Esophagus mucosa (tissue), 1 donor: ENCODE measurements around the gene ARHGAP23. TPM values are rescaled to one million over a fixed set of nuclear protein-coding genes. Genes with fewer than 3 reads are reported as not detected.

Experiments
- ATAC-seq: fragments of 200-7000 bp; cut with Tn5 transposase; one replicate; pipeline ENCODE4 v1.9.1; 2020
- total RNA-seq: library from RNA; stranded (reverse); gene quantifications from one replicate; pipeline ENCODE4 v1.2.4, GENCODE V29; 2023
- donor health status: DM: yes; HTN: yes; CAD: no.

Gene ARHGAP23
- 148 TPM for total RNA-seq

- peak; percentile 24 for ATAC-seq
These were observed at the start of gene ARHGAP23 for GRCh38 chr17:38428112-38428642. ARHGAP23 (plus strand) TSS chr17:38428464; CDS start chr17:38428486, 22 bp downstream.

GRCh38 chr17:38379448-38379847 lies 48.8 kb upstream of the ARHGAP23 start:
- peak; percentile 90 for ATAC-seq

GRCh38 chr17:38395090-38395489 lies 33.2 kb upstream of the ARHGAP23 start:
- no peak for ATAC-seq

GRCh38 chr17:38397227-38397626 lies 31.0 kb upstream of the ARHGAP23 start:
- ATAC-seq = no peak

GRCh38 chr17:38400286-38400685 lies 28.0 kb upstream of the ARHGAP23 start:
- no peak for ATAC-seq

GRCh38 chr17:38401459-38401858 lies 26.8 kb upstream of the ARHGAP23 start:
- no peak for ATAC-seq

GRCh38 chr17:38402897-38403296 lies 25.4 kb upstream of the ARHGAP23 start:
- peak; percentile 25 for ATAC-seq

GRCh38 chr17:38403491-38403890 lies 24.8 kb upstream of the ARHGAP23 start:
- ATAC-seq = peak; percentile 12

GRCh38 chr17:38404174-38404943 lies 23.9 kb upstream of the ARHGAP23 start:
- ATAC-seq = peak; percentile 35

GRCh38 chr17:38405654-38406053 lies 22.6 kb upstream of the ARHGAP23 start:
- ATAC-seq = no peak

GRCh38 chr17:38410201-38410600 lies 18.1 kb upstream of the ARHGAP23 start:
- no peak for ATAC-seq

GRCh38 chr17:38415250-38416194 lies 12.7 kb upstream of the ARHGAP23 start:
- ATAC-seq = peak; percentile 54

GRCh38 chr17:38416840-38417209 lies 11.4 kb upstream of the ARHGAP23 start:
- ATAC-seq = no peak

- no peak for ATAC-seq
These were observed 10.9 kb upstream of the ARHGAP23 start for GRCh38 chr17:38417210-38417951.

GRCh38 chr17:38418062-38418692 lies 10.1 kb upstream of the ARHGAP23 start:
- no peak for ATAC-seq

GRCh38 chr17:38418693-38419507 lies 9.4 kb upstream of the ARHGAP23 start:
- no peak for ATAC-seq

- no peak for ATAC-seq
These were observed 8.7 kb upstream of the ARHGAP23 start for GRCh38 chr17:38419508-38419981.

- peak; percentile 23 for ATAC-seq
These were observed 7.7 kb upstream of the ARHGAP23 start for GRCh38 chr17:38420518-38420917.

GRCh38 chr17:38421171-38421841 lies 7.0 kb upstream of the ARHGAP23 start:
- no peak for ATAC-seq
